ENCODE results near the gene BOLA3. TPM values are rescaled to one million over a fixed set of nuclear protein-coding genes. Genes with fewer than 3 reads are reported as not detected.

Gene BOLA3
- total RNA-seq, 1 donor from 2014 or later = 48.8 TPM

- Mint-ChIP-seq H3K27ac (ENCODE audit: unreplicated experiment) (peak within 1 kb of the TSS; percentile 91), H3K9me3 (ENCODE audit: unreplicated experiment) (no peaks in the 10 kb centered on the region), H3K4me3 (ENCODE audit: unreplicated experiment) (peak within 1 kb of the TSS; percentile 96), H3K27me3 (ENCODE audit: low read depth, unreplicated experiment) (no peaks in the 10 kb centered on the region), H3K4me1 (ENCODE audit: low read depth, unreplicated experiment) (peaks cover 6% of the 10 kb centered on the region), H3K36me3 (ENCODE audit: low read depth, unreplicated experiment) (peaks cover 10% of the 10 kb centered on the region)
- peak within 1 kb of the TSS; percentile 93 for H3K4me3 ChIP-seq (ENCODE audit: insufficient read depth, low read depth, low read length)
- peak within 1 kb of the TSS; percentile 69 for H2AFZ ChIP-seq (ENCODE audit: low read depth, low read length)
- peaks cover 39% of the 10 kb centered on the region for H4K20me1 ChIP-seq (ENCODE audit: insufficient read depth, low read length)
- TF ChIP-seq CTCF (IDR thresholded peaks at IDR 0.05; ENCODE audit: insufficient read depth, low read depth, low read length) (no peak), EZH2 (IDR thresholded peaks at IDR 0.05; ENCODE audit: insufficient read depth, low read length) (no peak)
- H3K27me3 ChIP-seq (ENCODE audit: insufficient read depth, low read length) = no peaks in the 10 kb centered on the region
- peak within 1 kb of the TSS; percentile 86 for H3K4me2 ChIP-seq (ENCODE audit: low read length)
- H3K4me1 ChIP-seq (ENCODE audit: insufficient read depth, low read length) = peaks cover 2% of the 10 kb centered on the region
- H3K9me3 ChIP-seq (ENCODE audit: insufficient read depth, low read depth, low read length) = no peaks in the 10 kb centered on the region
- H3K36me3 ChIP-seq (ENCODE audit: insufficient read depth, low read length) = no peaks in the 10 kb centered on the region
- peak; percentile 95 for DNase-seq (ENCODE audit: low read depth)
- H3K79me2 ChIP-seq (ENCODE audit: insufficient read depth, low read length) = peaks cover 52% of the 10 kb centered on the region
- peak within 1 kb of the TSS; percentile 94 for H3K9ac ChIP-seq (ENCODE audit: low read length)
- FAIRE-seq = no peak
- peak within 1 kb of the TSS; percentile 83 for H3K27ac ChIP-seq (ENCODE audit: low read depth, low read length)
These were observed 30.7 kb upstream of the BOLA3 start, which contains the start of gene MOB1A for GRCh38 chr2:74178211-74179062. MOB1A (minus strand) TSS chr2:74178879; CDS start chr2:74178674, 205 bp downstream.

- Histone ChIP-seq H3K79me2 (ENCODE audit: insufficient read depth, low read length) (peaks cover 59% of the 10 kb centered on the region), H3K27ac (ENCODE audit: low read depth, low read length) (peak overlapping the region; percentile 83)
- peaks cover 6% of the 10 kb centered on the region for H3K4me1 Mint-ChIP-seq (ENCODE audit: low read depth, unreplicated experiment)
These were observed 30.0 kb upstream of the BOLA3 start for GRCh38 chr2:74177696-74178095.

More at GRCh38 chr2:74177696-74178095, 30.0 kb upstream of the BOLA3 start:
- no peaks in the 10 kb centered on the region for H3K27me3 ChIP-seq (ENCODE audit: insufficient read depth, low read length)
- H3K4me2 ChIP-seq (ENCODE audit: low read length) = peak overlapping the region; percentile 86
- no peaks in the 10 kb centered on the region for H3K36me3 ChIP-seq (ENCODE audit: insufficient read depth, low read length)
- Mint-ChIP-seq H3K4me3 (ENCODE audit: unreplicated experiment) (peak overlapping the region; percentile 96), H3K27ac (ENCODE audit: unreplicated experiment) (peak overlapping the region; percentile 81), H3K9me3 (ENCODE audit: unreplicated experiment) (no peaks in the 10 kb centered on the region), H3K27me3 (ENCODE audit: low read depth, unreplicated experiment) (no peaks in the 10 kb centered on the region), H3K36me3 (ENCODE audit: low read depth, unreplicated experiment) (peaks cover 10% of the 10 kb centered on the region)
- no peak for TF ChIP-seq EZH2 (IDR thresholded peaks at IDR 0.05; ENCODE audit: insufficient read depth, low read length)
- no peak for TF ChIP-seq CTCF (IDR thresholded peaks at IDR 0.05; ENCODE audit: insufficient read depth, low read depth, low read length)
- peak overlapping the region; percentile 94 for H3K9ac ChIP-seq (ENCODE audit: low read length)
- H4K20me1 ChIP-seq (ENCODE audit: insufficient read depth, low read length) = peaks cover 44% of the 10 kb centered on the region
- H3K4me1 ChIP-seq (ENCODE audit: insufficient read depth, low read length) = peaks cover 2% of the 10 kb centered on the region
- DNase-seq (ENCODE audit: low read depth) (no peak), FAIRE-seq (no peak)
- H2AFZ ChIP-seq (ENCODE audit: low read depth, low read length) = no peak overlapping the region
- H3K9me3 ChIP-seq (ENCODE audit: insufficient read depth, low read depth, low read length) = no peaks in the 10 kb centered on the region
- peak overlapping the region; percentile 93 for H3K4me3 ChIP-seq (ENCODE audit: insufficient read depth, low read depth, low read length)
